HT-29 (cell line): ENCODE measurements around the gene OSCP1. TPM values are rescaled to one million over a fixed set of nuclear protein-coding genes. Genes with fewer than 3 reads are reported as not detected.
A peak's percentile ranks its signal among the peaks of the same experiment; 100 is the strongest.

ENCODE experiments used
- DNase-seq: peaks from one replicate; pipeline ENCODE4 v3.0.0-alpha.2; 2015; ENCODE audit warnings: low spot score
- small RNA-seq: library from RNA; depleted of rRNA; stranded (forward); fragments of <200 nt; gene quantifications from one replicate; pipeline ENCODE3, GENCODE V24; 2014
- total RNA-seq: library from RNA; depleted of rRNA; stranded (reverse); fragments of >200 nt; shearing (Covaris generic); gene quantifications from 2 replicates; pipeline ENCODE4 v1.2.3, GENCODE V29; 2014; rRNA removed

Gene OSCP1
- total RNA-seq, 1 experiment from 2014 or later: 1.1 TPM

GRCh38 chr1:36383240-36383639 lies 67.0 kb downstream of the OSCP1 start:
- no peak for DNase-seq

GRCh38 chr1:36382669-36383068 lies 67.6 kb downstream of the OSCP1 start:
- DNase-seq: no peak

- DNase-seq: no peak
Observed at GRCh38 chr1:36382231-36382630, 68.0 kb downstream of the OSCP1 start.

GRCh38 chr1:36381405-36381804 lies 68.8 kb downstream of the OSCP1 start:
- DNase-seq: no peak

DNA sequence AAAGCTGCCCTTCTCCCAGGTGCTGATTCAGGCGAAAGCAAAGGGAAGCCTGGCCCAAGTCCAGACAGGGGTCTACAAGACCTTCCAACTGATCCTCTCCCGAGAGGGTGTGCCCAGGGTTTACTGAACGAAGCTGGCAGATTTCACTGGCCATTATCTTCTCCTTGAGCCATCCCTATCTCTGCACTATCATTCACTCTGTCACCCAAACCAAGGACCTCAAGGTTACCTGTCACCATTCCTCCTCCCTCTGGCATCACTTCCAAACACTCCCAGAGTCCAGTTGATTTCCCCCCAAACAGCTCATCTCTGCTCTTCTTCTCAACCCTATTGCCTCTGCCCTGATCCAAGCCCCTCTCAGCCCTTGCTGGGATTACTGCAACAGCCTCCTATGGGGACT lies 69.5 kb downstream of the OSCP1 start:
- no peak for DNase-seq

GRCh38 chr1:36380143-36380619 lies 70.1 kb downstream of the OSCP1 start:
- DNase-seq: no peak

DNA sequence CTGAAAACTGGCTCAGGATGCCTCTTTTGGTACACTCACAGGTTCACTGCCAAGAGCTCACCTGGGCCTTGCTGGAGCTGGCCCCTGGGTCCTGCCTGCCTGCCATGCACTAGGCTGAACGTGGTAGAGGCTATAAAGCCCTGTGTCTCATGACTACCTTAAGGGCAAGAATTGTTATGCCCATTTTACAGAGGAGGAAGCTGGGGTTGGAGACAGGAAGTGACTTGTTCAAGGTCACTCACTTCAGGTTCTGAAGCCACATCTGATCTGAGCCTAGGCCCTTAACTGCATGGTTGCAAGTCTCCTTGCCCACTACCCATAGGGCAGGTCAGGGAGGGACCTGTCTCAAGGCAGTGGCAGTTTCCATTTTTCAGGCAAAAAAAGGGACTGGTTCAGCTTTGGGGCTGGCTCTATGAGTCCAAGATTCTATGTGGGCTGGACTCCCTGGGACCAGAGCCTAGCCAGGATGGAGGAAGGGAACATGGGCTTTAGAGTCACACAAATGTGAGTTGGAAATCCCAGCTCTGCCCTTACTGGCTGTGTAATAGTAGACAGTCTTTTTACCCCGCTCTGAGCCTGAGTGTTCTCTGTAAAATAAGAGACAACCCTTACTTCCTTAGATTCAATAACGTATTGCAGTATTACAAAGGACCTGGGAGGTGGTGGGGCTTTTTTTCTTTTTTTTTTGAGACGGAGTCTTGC lies 72.3 kb downstream of the OSCP1 start:
- DNase-seq: no peak

GRCh38 chr1:36372617-36373016 lies 77.6 kb downstream of the OSCP1 start:
- no peak for DNase-seq

GRCh38 chr1:36369061-36369861 lies 81.0 kb downstream of the OSCP1 start:
- DNase-seq: peak; percentile 88

Small RNA genes lying within 50 kb of the gene (small RNA-seq; reads per million reads assigned to genes)
- gene RNU4-27P (not detected), gene SNORA63C (not detected)

Other genes with a start within 250 kb of the OSCP1 start
- gene THRAP3, start 226.0 kb downstream of the OSCP1 start, total RNA-seq: 46.6 and 64.4 TPM in 2 replicates
- gene SH3D21, start 144.1 kb downstream of the OSCP1 start, total RNA-seq: 12.6 and 14.8 TPM in 2 replicates
- 25.0 and 32.9 TPM in 2 replicates for gene EVA1B, start 126.8 kb downstream of the OSCP1 start, total RNA-seq
- gene STK40, start 64.5 kb downstream of the OSCP1 start, total RNA-seq: 21.0 and 26.2 TPM in 2 replicates
- 13.4 and 13.8 TPM in 2 replicates for gene LSM10, start 52.5 kb downstream of the OSCP1 start, total RNA-seq
- 184 and 209 TPM in 2 replicates for gene MRPS15, start 13.9 kb upstream of the OSCP1 start, total RNA-seq
- gene CSF3R, start 32.5 kb upstream of the OSCP1 start, total RNA-seq: under 0.01 TPM in 1 of 2 replicates, not detected in the other